HepG2 (cell line): ENCODE data around the gene PRMT7. TPM values are rescaled to one million over a fixed set of nuclear protein-coding genes. Genes with fewer than 3 reads are reported as not detected.
A peak's percentile ranks its signal among the peaks of the same experiment; 100 is the strongest.

Experiments
- ATAC-seq: fragments of 200-7000 bp; cut with Tn5 transposase; 3 replicates; pipeline ENCODE4 v1.9.1; 2020; ENCODE audit warnings: mild to moderate bottlenecking, moderate library complexity
- BruUV-seq: library from RNA; stranded (reverse); fragments of 400-500 nt; replicated peaks from 2 replicates; lab custom pipeline; 2021; lab: Mats Ljungman, UMichigan
- CTCF ChIA-PET: fragments of 300-600 bp; formaldehyde crosslinking; extraction: SDS; loops from one replicate; lab custom pipeline; 2021; ENCODE audit warnings: low total read pairs, inconsistent platforms, low intra/inter-chr PET ratio; lab: Yijun Ruan, JAX
- POLR2A ChIA-PET: fragments of 350-600 bp; sonication (Branson Sonifier 250); formaldehyde crosslinking; loops from one replicate; lab custom pipeline; 2020; ENCODE audit warnings: antibody characterized with exemption, inconsistent platforms; lab: Yijun Ruan, JAX
- DNase-seq: peaks from one replicate; pipeline ENCODE4 v3.0.0-alpha.2; 2015; ENCODE audit warnings: low spot score
- FAIRE-seq: peaks from 3 replicates; lab custom pipeline; 2011; peaks lifted over from hg19 to GRCh38; lab: Jason Lieb, UNC
- H2AFZ ChIP-seq: one replicate; pipeline ENCODE4 v1.6.1; 2011; ENCODE audit warnings: low read length, inconsistent platforms
- H3K27ac ChIP-seq: fragments of 300-600 bp; 3 replicates; pipeline ENCODE4 v1.8.0; 2011; ENCODE audit warnings: mixed run types, mild to moderate bottlenecking, mixed read lengths, low read length, inconsistent platforms; ENCODE audit not compliant: insufficient read depth; ENCODE audit errors: extremely low read length
- H3K27me3 ChIP-seq, 2 experiments: fragments of 200-600 bp in 1 of 2; 2 replicates in 1 of 2; 3 replicates in 1 of 2; pipeline versions ENCODE4 v1.6.0 to v1.8.0; 2011; ENCODE audit warnings: low read length in 2 of 2, mild to moderate bottlenecking in 2 of 2, moderate library complexity in 2 of 2, inconsistent platforms in 1 of 2; ENCODE audit not compliant: insufficient read depth in 2 of 2, control insufficient read depth in 1 of 2
- H3K36me3 ChIP-seq, 2 experiments: fragments of 200-600 bp in 1 of 2; replicated peaks in 1 of 2; 2 replicates in 1 of 2; 3 replicates in 1 of 2; pipeline versions ENCODE4 v1.5.1 to v1.8.0; 2011; ENCODE audit warnings: low read length in 2 of 2, inconsistent platforms in 1 of 2; ENCODE audit not compliant: insufficient read depth in 2 of 2, control insufficient read depth in 1 of 2
- H3K4me1 ChIP-seq: 2 replicates; pipeline ENCODE4 v1.5.1; 2012; ENCODE audit warnings: low read length, inconsistent platforms; ENCODE audit not compliant: insufficient read depth
- H3K4me2 ChIP-seq: 2 replicates; pipeline ENCODE4 v1.6.0; 2011; ENCODE audit warnings: low read depth, low read length, inconsistent platforms
- H3K4me3 ChIP-seq, 3 experiments: fragments of 200-600 bp in 1 of 3; sonication (generic), shearing (Covaris generic) in 1 of 3; replicated peaks in 1 of 3; 2 replicates each; pipeline ENCODE4 v1.5.1; 2011 to 2016; ENCODE audit warnings: low read length in 3 of 3, inconsistent platforms in 2 of 3, low read depth in 2 of 3, mild to moderate bottlenecking in 2 of 3, control low read depth in 1 of 3, mixed read lengths in 1 of 3; ENCODE audit not compliant: insufficient read depth in 1 of 3
- H3K79me2 ChIP-seq: one replicate; pipeline ENCODE4 v1.6.1; 2011; ENCODE audit warnings: low read length, inconsistent platforms; ENCODE audit not compliant: insufficient read depth
- H3K9ac ChIP-seq: 2 replicates; pipeline ENCODE4 v1.6.0; 2011; ENCODE audit warnings: mild to moderate bottlenecking, low read depth, low read length, inconsistent platforms; ENCODE audit not compliant: insufficient read depth
- H3K9me3 ChIP-seq: 2 replicates; pipeline ENCODE4 v1.5.1; 2012; ENCODE audit warnings: mild to moderate bottlenecking, low read length
- H4K20me1 ChIP-seq: 2 replicates; pipeline ENCODE4 v1.6.0; 2011; ENCODE audit warnings: inconsistent platforms, mild to moderate bottlenecking, low read length, moderate library complexity; ENCODE audit not compliant: insufficient read depth
- NPAS2 ChIP-seq: sonication (generic); formaldehyde crosslinking; IDR thresholded peaks from 2 replicates; pipeline ENCODE4 v1.8.0; 2022; ENCODE audit warnings: mild to moderate bottlenecking, missing genetic modification reagents, borderline replicate concordance
- RBM22 ChIP-seq: fragments of 200-400 bp; formaldehyde crosslinking; optimal IDR thresholded peaks from 2 replicates; pipeline ENCODE3; 2017; ENCODE audit warnings: mild to moderate bottlenecking, low read length, moderate library complexity
- ZBTB33 ChIP-seq: sonication (generic); formaldehyde crosslinking; IDR thresholded peaks from 2 replicates; pipeline ENCODE4 v1.4.0; 2020; ENCODE audit warnings: missing genetic modification reagents
- ZNF790 ChIP-seq: sonication (generic); formaldehyde crosslinking; IDR thresholded peaks from 2 replicates; pipeline ENCODE4 v1.8.0; 2022; ENCODE audit warnings: missing genetic modification reagents, mild to moderate bottlenecking, borderline replicate concordance
- WGBS: methylation state at CpG from one replicate; pipeline ENCODE4 v1.1.6; 2017; ENCODE audit warnings: low lambda C conversion rate; 5-methylcytosine and 5-hydroxymethylcytosine counted together
- in situ Hi-C: cut with HindIII; loops from 2 replicates; pipeline ENCODE4 v1.10.0; 2017; ENCODE audit warnings: low pct_unique_long_range_greater_than_20kb; ENCODE audit not compliant: extremely low pct_ligation_motif_present
- intact Hi-C: fragments of 100-400 bp; cut with micrococcal nuclease; formaldehyde crosslinking; loops from one replicate; pipeline ENCODE4 v1.10.0; 2022; ENCODE audit not compliant: unreplicated experiment
- polyA plus RNA-seq, 8 experiments: library from polyadenylated mRNA; depleted of rRNA in 3 of 8; stranded (reverse) in 7 of 8; unstranded in 1 of 8; fragments of >200 nt; fragmentation: Illumina TruSeq in 4 of 8; extraction: Trizol in 4 of 8; gene quantifications; 2 replicates each; pipeline versions ENCODE4 v1.2.1 to v1.2.3, GENCODE V29; 2011 to 2016; ENCODE audit warnings: low read depth in 4 of 8, missing spikeins in 1 of 8, mixed read lengths in 1 of 8; ENCODE audit not compliant: insufficient read depth in 1 of 8
- total RNA-seq, 5 experiments: library from RNA; depleted of rRNA; stranded (reverse); fragments of >200 nt; fragmentation: Illumina TruSeq; extraction: Trizol; gene quantifications; 2 replicates each; pipeline ENCODE4 v1.2.3, GENCODE V29; 2016; ENCODE audit warnings: low read depth in 1 of 5

Gene PRMT7
- total and polyA plus RNA-seq, 2 of the 13 experiments (the other 11 are each of a cell fraction or from before 2014, with no cell fraction given) = 47.5 to 55.0 TPM

GRCh38 chr16:68345958-68346635, 35.3 kb downstream of the PRMT7 start:
- H3K36me3 ChIP-seq = peaks cover 44 to 92% of the 10 kb centered on the region in 2 experiments
- intact Hi-C loops (no loop called here), in situ Hi-C loops (no loop called here)
- ChIA-PET CTCF (no interaction called here), POLR2A (no interaction called here)
- H3K27ac ChIP-seq = no peak overlapping the region
- H3K4me2 ChIP-seq = no peak overlapping the region
- H3K9ac ChIP-seq = no peak overlapping the region
- TF ChIP-seq ZBTB33 (CRISPR knock-in tag) = 0 out of 2 replicates have a peak, but pooled peaks have one; percentile 12
- TF ChIP-seq ZNF790 = no peak
- no peak overlapping the region for H3K4me3 ChIP-seq
- BruUV-seq = no TSS peak
- H4K20me1 ChIP-seq = no peaks in the 10 kb centered on the region
- WGBS = 97% methylated on average over 16 of the region's 16 CpGs
- DNase-seq (no peak), ATAC-seq (peak; percentile 42), FAIRE-seq (no peak)
- H2AFZ ChIP-seq = no peak overlapping the region
- no peaks in the 10 kb centered on the region for H3K9me3 ChIP-seq
- H3K4me1 ChIP-seq = no peaks in the 10 kb centered on the region
- no peaks in the 10 kb centered on the region for H3K79me2 ChIP-seq
- no peaks in the 10 kb centered on the region for H3K27me3 ChIP-seq

GRCh38 chr16:68346892-68347480, 36.2 kb downstream of the PRMT7 start:
- ChIA-PET CTCF (no interaction called here), POLR2A (no interaction called here)
- Histone ChIP-seq H3K9me3 (no peaks in the 10 kb centered on the region), H3K9ac (no peak overlapping the region), H3K27me3 (no peaks in the 10 kb centered on the region), H3K4me3 (no peak overlapping the region), H3K36me3 (peaks cover 49 to 96% of the 10 kb centered on the region in 2 experiments), H3K4me1 (no peaks in the 10 kb centered on the region), H3K4me2 (no peak overlapping the region), H3K27ac (no peak overlapping the region), H2AFZ (no peak overlapping the region), H4K20me1 (no peaks in the 10 kb centered on the region), H3K79me2 (no peaks in the 10 kb centered on the region)
- WGBS = 91% methylated on average over 6 of the region's 12 CpGs
- in situ Hi-C loops = no loop called here
- FAIRE-seq (no peak), DNase-seq (no peak), ATAC-seq (no peak)
- intact Hi-C loops = no loop called here
- TF ChIP-seq RBM22 (peak; percentile 18), NPAS2 (CRISPR knock-in tag) (no peak)
- no TSS peak for BruUV-seq
